Epithelial cell of esophagus (primary cell): ENCODE results near the gene NALCN.

Experiments
- DNase-seq: peaks from one replicate; pipeline ENCODE4 v3.0.0; 2010; ENCODE audit warnings: low read depth
- H3K4me3 ChIP-seq: 2 replicates; pipeline ENCODE4 v1.5.1; 2011; ENCODE audit warnings: mild to moderate bottlenecking, low read length, control low read depth
- CTCF ChIP-seq: IDR thresholded peaks from 2 replicates; pipeline ENCODE4 v1.5.1; 2011; ENCODE audit warnings: low read depth, mild to moderate bottlenecking, low read length, control low read depth, inconsistent platforms; ENCODE audit not compliant: insufficient read depth; ENCODE audit errors: missing control alignments

The NALCN gene

GRCh38 chr13:101452519-101453485, 36.5 kb upstream of the NALCN start, which contains the start of gene ITGBL1:
Gene ITGBL1 (plus strand): TSS chr13:101452675. CDS start chr13:101452834, 159 bp downstream.
- H3K4me3 ChIP-seq = peak within 1 kb of the TSS; percentile 21
- no peak for TF ChIP-seq CTCF
- no peak for DNase-seq

GRCh38 chr13:101451641-101452040, 35.3 kb upstream of the NALCN start:
- H3K4me3 ChIP-seq = no peak overlapping the region
- DNase-seq = no peak
- TF ChIP-seq CTCF = no peak

- DNase-seq = no peak
- TF ChIP-seq CTCF = no peak
- H3K4me3 ChIP-seq = no peak overlapping the region
Measured at GRCh38 chr13:101450749-101451130, 34.4 kb upstream of the NALCN start.

- DNase-seq = peak; percentile 93
- H3K4me3 ChIP-seq = no peak overlapping the region
- TF ChIP-seq CTCF = no peak
Measured at GRCh38 chr13:101449790-101450748, 33.8 kb upstream of the NALCN start.

- peak; percentile 11 for DNase-seq
- H3K4me3 ChIP-seq = no peak overlapping the region
- TF ChIP-seq CTCF = no peak
Measured at GRCh38 chr13:101447852-101448251, 31.5 kb upstream of the NALCN start.

GRCh38 chr13:101434486-101434885, 18.2 kb upstream of the NALCN start:
- no peak overlapping the region for H3K4me3 ChIP-seq
- no peak for DNase-seq
- no peak for TF ChIP-seq CTCF
